ENCODE results near the gene NOTCH3.

GRCh38 chr19:15129856-15130585 is 70.8 kb downstream of the NOTCH3 start:
- no peak for TF ChIP-seq CTCF (IDR thresholded peaks at IDR 0.05)
- TF ChIP-seq EP300 (IDR thresholded peaks at IDR 0.05), result no peak
- no peak for TF ChIP-seq POLR2AphosphoS5 (IDR thresholded peaks at IDR 0.05)
- no peak for TF ChIP-seq POLR2A (IDR thresholded peaks at IDR 0.05; ENCODE audit: low read depth)

Data from esophagus muscularis mucosa (tissue), 4 donors.